Measurements from ENCODE around the gene PLAAT5. TPM values are rescaled to one million over a fixed set of nuclear protein-coding genes. Genes with fewer than 3 reads are reported as not detected.

The PLAAT5 gene
- polyA plus RNA-seq, 2 of the 4 experiments (the other 2 are of a cell fraction): 0.04 to 0.12 TPM

GRCh38 chr11:63523151-63523550 lies 32.2 kb upstream of the PLAAT5 start:
- Histone ChIP-seq H3K4me1 (peaks cover 10% of the 10 kb centered on the region), H3K4me3 (no peak overlapping the region), H3K9me3 (peaks cover 14% of the 10 kb centered on the region), H3K4me2 (0 out of 3 replicates have a peak overlapping the region, but pooled peaks have one; percentile 11), H3K27ac (peak overlapping the region; percentile 14 to 25; a peak in 2 of 6 replicates)
- TF ChIP-seq RARB (CRISPR knock-in tag; IDR thresholded peaks at IDR 0.05): no peak
- TF ChIP-seq FOSL2 (IDR thresholded peaks at IDR 0.05): no peak
- TF ChIP-seq FOSL2 (CRISPR knock-in tag; IDR thresholded peaks at IDR 0.05): 0 out of 2 replicates have a peak, but pooled peaks have one; percentile 4
- TF ChIP-seq E2F6 (IDR thresholded peaks at IDR 0.05; ENCODE audit: borderline replicate concordance, low read depth): no peak
- TF ChIP-seq MAX (IDR thresholded peaks at IDR 0.05): 0 out of 2 replicates have a peak, but pooled peaks have one; percentile 14
- TF ChIP-seq RFX5 (IDR thresholded peaks at IDR 0.05): no peak
- TF ChIP-seq GATA3 (IDR thresholded peaks at IDR 0.05; ENCODE audit: borderline replicate concordance): peak; percentile 83
- TF ChIP-seq MYC (IDR thresholded peaks at IDR 0.05; ENCODE audit: borderline replicate concordance, low read length): no peak
- ChIA-PET CTCF (interaction anchor here (2.3 kb wide), 1 partner anchor 43 kb away, joined by 7 read pairs; no protein-coding TSS in a partner anchor), POLR2A (no interaction called here)
- DNase-seq (ENCODE audit: low read depth in 1 of 2, low spot score in 1 of 2) (peak in 1 of 2 experiments; percentile 55), FAIRE-seq (no peak), ATAC-seq (peak in 1 of 2 experiments; percentile 50; a peak in 2 of 6 replicates)
- WGBS (ENCODE audit: missing lambda C conversion rate): 27% methylated on average over 7 of the region's 7 CpGs

GRCh38 chr11:63521896-63522295 lies 30.9 kb upstream of the PLAAT5 start:
- Histone ChIP-seq H3K9me3 (peaks cover 14% of the 10 kb centered on the region), H3K4me2 (no peak overlapping the region), H3K27ac (no peak overlapping the region), H3K4me3 (no peak overlapping the region), H3K4me1 (no peaks in the 10 kb centered on the region)
- 90% methylated on average over 2 of the region's 2 CpGs for WGBS (ENCODE audit: missing lambda C conversion rate)
- POLR2A ChIA-PET: no interaction called here
- CTCF ChIA-PET: interaction anchor here (1.2 to 2.3 kb wide), 3 partner anchors 16 to 43 kb away, joined by 3 to 9 read pairs (median 7); partner anchors contain the start of gene LGALS12
- TF ChIP-seq RAD21 (conservative IDR thresholded peaks at IDR 0.05 in 1 of 2, IDR thresholded peaks at IDR 0.05 in 1 of 2) (no peak), REST (IDR thresholded peaks at IDR 0.05) (no peak), RFX5 (IDR thresholded peaks at IDR 0.05) (no peak), MAZ (IDR thresholded peaks at IDR 0.05; ENCODE audit: borderline replicate concordance, low read depth, low read length) (no peak), ZFP36 (IDR thresholded peaks at IDR 0.05; ENCODE audit: borderline replicate concordance, partially characterized antibody) (no peak), RARB (CRISPR knock-in tag; IDR thresholded peaks at IDR 0.05) (no peak), HOXB13 (CRISPR knock-in tag; IDR thresholded peaks at IDR 0.05; ENCODE audit: low read depth) (no peak), ESRRA (IDR thresholded peaks at IDR 0.05; ENCODE audit: borderline replicate concordance, low read length) (no peak), GATA3 (IDR thresholded peaks at IDR 0.05; ENCODE audit: borderline replicate concordance) (no peak), BHLHE40 (IDR thresholded peaks at IDR 0.05; ENCODE audit: low read depth, low read length) (no peak)
- ATAC-seq (no peak), DNase-seq (ENCODE audit: low read depth in 1 of 2, low spot score in 1 of 2) (no peak), FAIRE-seq (no peak)

- 82% methylated on average over 5 of the region's 5 CpGs for WGBS (ENCODE audit: missing lambda C conversion rate)
- Histone ChIP-seq H3K4me1 (no peaks in the 10 kb centered on the region), H3K4me3 (no peak overlapping the region), H3K4me2 (no peak overlapping the region), H3K9me3 (peaks cover 14% of the 10 kb centered on the region), H3K27ac (no peak overlapping the region)
- ChIA-PET POLR2A (no interaction called here), CTCF (interaction anchor here (1.2 kb wide), 1 partner anchor 42 kb away, joined by 9 read pairs; no protein-coding TSS in a partner anchor)
- no peak for DNase-seq (ENCODE audit: low read depth in 1 of 2, low spot score in 1 of 2)
- no peak for ATAC-seq
- no peak for FAIRE-seq
- TF ChIP-seq BHLHE40 (IDR thresholded peaks at IDR 0.05; ENCODE audit: low read depth, low read length): no peak
- TF ChIP-seq ZFP36 (IDR thresholded peaks at IDR 0.05; ENCODE audit: borderline replicate concordance, partially characterized antibody): no peak
- TF ChIP-seq JUN (IDR thresholded peaks at IDR 0.05): no peak
- TF ChIP-seq ELK1 (IDR thresholded peaks at IDR 0.05; ENCODE audit: low read depth, low read length): no peak
- no peak for TF ChIP-seq ZNF302 (CRISPR knock-in tag; IDR thresholded peaks at IDR 0.05)
- TF ChIP-seq MAX (IDR thresholded peaks at IDR 0.05): no peak
- no peak for TF ChIP-seq NR3C1 (IDR thresholded peaks at IDR 0.05)
- TF ChIP-seq USF2 (IDR thresholded peaks at IDR 0.05): no peak
- TF ChIP-seq POLR2A (IDR thresholded peaks at IDR 0.05; ENCODE audit: low read length): no peak
- no peak for TF ChIP-seq HDAC2 (IDR thresholded peaks at IDR 0.05)
- no peak for TF ChIP-seq NPAS2 (CRISPR knock-in tag; IDR thresholded peaks at IDR 0.05; ENCODE audit: borderline replicate concordance)
- TF ChIP-seq EP300 (IDR thresholded peaks at IDR 0.05): no peak
- TF ChIP-seq E2F6 (IDR thresholded peaks at IDR 0.05; ENCODE audit: borderline replicate concordance, low read depth): no peak
Measured at GRCh38 chr11:63520606-63521170, 29.7 kb upstream of the PLAAT5 start.

Measured in A549 (cell line).